Measurements from ENCODE around the gene GRIN3A. TPM values are rescaled to one million over a fixed set of nuclear protein-coding genes. Genes with fewer than 3 reads are reported as not detected.
A peak's percentile ranks its signal among the peaks of the same experiment; 100 is the strongest.

Gene GRIN3A
- total and polyA plus RNA-seq, 9 of the 15 experiments (the other 6 are each of a cell fraction or from before 2014, with no cell fraction given), result 0.01 to 0.03 TPM; not detected in 7

DNA sequence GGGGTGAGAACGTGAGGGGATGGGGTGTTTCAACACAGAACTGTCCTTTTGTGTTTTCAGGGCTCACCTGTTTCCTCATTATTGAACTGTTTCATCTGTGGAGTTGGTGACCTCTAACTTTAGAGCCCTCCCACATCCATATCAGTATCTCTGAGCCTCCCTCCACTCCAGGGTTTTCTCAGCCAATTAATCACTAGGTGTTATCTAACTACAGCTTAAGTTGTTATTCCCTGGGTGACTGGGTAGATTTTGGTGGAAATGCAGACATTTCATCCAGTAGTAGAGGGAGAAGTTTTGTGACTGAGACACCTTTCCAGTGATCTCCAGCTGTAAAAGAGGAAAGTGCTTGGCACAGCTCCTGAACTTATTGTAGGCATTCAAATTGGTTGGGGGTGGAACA lies 167.3 kb downstream of the GRIN3A start (continued):
- TF ChIP-seq, protein P1, sequence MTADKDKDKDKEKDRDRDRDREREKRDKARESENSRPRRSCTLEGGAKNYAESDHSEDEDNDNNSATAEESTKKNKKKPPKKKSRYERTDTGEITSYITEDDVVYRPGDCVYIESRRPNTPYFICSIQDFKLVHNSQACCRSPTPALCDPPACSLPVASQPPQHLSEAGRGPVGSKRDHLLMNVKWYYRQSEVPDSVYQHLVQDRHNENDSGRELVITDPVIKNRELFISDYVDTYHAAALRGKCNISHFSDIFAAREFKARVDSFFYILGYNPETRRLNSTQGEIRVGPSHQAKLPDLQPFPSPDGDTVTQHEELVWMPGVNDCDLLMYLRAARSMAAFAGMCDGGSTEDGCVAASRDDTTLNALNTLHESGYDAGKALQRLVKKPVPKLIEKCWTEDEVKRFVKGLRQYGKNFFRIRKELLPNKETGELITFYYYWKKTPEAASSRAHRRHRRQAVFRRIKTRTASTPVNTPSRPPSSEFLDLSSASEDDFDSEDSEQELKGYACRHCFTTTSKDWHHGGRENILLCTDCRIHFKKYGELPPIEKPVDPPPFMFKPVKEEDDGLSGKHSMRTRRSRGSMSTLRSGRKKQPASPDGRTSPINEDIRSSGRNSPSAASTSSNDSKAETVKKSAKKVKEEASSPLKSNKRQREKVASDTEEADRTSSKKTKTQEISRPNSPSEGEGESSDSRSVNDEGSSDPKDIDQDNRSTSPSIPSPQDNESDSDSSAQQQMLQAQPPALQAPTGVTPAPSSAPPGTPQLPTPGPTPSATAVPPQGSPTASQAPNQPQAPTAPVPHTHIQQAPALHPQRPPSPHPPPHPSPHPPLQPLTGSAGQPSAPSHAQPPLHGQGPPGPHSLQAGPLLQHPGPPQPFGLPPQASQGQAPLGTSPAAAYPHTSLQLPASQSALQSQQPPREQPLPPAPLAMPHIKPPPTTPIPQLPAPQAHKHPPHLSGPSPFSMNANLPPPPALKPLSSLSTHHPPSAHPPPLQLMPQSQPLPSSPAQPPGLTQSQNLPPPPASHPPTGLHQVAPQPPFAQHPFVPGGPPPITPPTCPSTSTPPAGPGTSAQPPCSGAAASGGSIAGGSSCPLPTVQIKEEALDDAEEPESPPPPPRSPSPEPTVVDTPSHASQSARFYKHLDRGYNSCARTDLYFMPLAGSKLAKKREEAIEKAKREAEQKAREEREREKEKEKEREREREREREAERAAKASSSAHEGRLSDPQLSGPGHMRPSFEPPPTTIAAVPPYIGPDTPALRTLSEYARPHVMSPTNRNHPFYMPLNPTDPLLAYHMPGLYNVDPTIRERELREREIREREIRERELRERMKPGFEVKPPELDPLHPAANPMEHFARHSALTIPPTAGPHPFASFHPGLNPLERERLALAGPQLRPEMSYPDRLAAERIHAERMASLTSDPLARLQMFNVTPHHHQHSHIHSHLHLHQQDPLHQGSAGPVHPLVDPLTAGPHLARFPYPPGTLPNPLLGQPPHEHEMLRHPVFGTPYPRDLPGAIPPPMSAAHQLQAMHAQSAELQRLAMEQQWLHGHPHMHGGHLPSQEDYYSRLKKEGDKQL (CRISPR knock-in tag; IDR thresholded peaks at IDR 0.05; ENCODE audit: borderline replicate concordance), result no peak
- TF ChIP-seq, protein P2, sequence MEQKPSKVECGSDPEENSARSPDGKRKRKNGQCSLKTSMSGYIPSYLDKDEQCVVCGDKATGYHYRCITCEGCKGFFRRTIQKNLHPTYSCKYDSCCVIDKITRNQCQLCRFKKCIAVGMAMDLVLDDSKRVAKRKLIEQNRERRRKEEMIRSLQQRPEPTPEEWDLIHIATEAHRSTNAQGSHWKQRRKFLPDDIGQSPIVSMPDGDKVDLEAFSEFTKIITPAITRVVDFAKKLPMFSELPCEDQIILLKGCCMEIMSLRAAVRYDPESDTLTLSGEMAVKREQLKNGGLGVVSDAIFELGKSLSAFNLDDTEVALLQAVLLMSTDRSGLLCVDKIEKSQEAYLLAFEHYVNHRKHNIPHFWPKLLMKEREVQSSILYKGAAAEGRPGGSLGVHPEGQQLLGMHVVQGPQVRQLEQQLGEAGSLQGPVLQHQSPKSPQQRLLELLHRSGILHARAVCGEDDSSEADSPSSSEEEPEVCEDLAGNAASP (IDR thresholded peaks at IDR 0.05), result no peak
- TF ChIP-seq, protein P3, sequence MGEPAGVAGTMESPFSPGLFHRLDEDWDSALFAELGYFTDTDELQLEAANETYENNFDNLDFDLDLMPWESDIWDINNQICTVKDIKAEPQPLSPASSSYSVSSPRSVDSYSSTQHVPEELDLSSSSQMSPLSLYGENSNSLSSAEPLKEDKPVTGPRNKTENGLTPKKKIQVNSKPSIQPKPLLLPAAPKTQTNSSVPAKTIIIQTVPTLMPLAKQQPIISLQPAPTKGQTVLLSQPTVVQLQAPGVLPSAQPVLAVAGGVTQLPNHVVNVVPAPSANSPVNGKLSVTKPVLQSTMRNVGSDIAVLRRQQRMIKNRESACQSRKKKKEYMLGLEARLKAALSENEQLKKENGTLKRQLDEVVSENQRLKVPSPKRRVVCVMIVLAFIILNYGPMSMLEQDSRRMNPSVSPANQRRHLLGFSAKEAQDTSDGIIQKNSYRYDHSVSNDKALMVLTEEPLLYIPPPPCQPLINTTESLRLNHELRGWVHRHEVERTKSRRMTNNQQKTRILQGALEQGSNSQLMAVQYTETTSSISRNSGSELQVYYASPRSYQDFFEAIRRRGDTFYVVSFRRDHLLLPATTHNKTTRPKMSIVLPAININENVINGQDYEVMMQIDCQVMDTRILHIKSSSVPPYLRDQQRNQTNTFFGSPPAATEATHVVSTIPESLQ (CRISPR knock-in tag; IDR thresholded peaks at IDR 0.05), result no peak
- TF ChIP-seq, protein P4, sequence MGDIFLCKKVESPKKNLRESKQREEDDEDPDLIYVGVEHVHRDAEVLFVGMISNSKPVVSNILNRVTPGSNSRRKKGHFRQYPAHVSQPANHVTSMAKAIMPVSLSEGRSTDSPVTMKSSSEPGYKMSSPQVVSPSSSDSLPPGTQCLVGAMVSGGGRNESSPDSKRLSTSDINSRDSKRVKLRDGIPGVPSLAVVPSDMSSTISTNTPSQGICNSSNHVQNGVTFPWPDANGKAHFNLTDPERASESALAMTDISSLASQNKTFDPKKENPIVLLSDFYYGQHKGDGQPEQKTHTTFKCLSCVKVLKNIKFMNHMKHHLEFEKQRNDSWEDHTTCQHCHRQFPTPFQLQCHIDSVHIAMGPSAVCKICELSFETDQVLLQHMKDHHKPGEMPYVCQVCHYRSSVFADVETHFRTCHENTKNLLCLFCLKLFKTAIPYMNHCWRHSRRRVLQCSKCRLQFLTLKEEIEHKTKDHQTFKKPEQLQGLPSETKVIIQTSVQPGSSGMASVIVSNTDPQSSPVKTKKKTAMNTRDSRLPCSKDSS (IDR thresholded peaks at IDR 0.05; ENCODE audit: low read depth, partially characterized antibody), result no peak
- TF ChIP-seq, protein P5, sequence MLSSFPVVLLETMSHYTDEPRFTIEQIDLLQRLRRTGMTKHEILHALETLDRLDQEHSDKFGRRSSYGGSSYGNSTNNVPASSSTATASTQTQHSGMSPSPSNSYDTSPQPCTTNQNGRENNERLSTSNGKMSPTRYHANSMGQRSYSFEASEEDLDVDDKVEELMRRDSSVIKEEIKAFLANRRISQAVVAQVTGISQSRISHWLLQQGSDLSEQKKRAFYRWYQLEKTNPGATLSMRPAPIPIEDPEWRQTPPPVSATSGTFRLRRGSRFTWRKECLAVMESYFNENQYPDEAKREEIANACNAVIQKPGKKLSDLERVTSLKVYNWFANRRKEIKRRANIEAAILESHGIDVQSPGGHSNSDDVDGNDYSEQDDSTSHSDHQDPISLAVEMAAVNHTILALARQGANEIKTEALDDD (IDR thresholded peaks at IDR 0.05), result peak; percentile 70
- TF ChIP-seq HCFC1 (IDR thresholded peaks at IDR 0.05; ENCODE audit: low read depth, low read length) (no peak), CBFA2T3 (IDR thresholded peaks at IDR 0.05) (peak; percentile 36), NR2C2 (CRISPR knock-in tag; IDR thresholded peaks at IDR 0.05) (no peak), NR2C2 (tag; IDR thresholded peaks at IDR 0.05) (0 out of 2 replicates have a peak, but pooled peaks have one; percentile 24), MXI1 (IDR thresholded peaks at IDR 0.05; ENCODE audit: low read depth, low read length) (no peak), ZNF253 (CRISPR knock-in tag; conservative IDR thresholded peaks at IDR 0.05) (no peak)
- TF ChIP-seq, protein P6, sequence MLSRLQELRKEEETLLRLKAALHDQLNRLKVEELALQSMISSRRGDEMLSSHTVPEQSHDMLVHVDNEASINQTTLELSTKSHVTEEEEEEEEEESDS (CRISPR knock-in tag; IDR thresholded peaks at IDR 0.05), result no peak
- TF ChIP-seq, protein P7, sequence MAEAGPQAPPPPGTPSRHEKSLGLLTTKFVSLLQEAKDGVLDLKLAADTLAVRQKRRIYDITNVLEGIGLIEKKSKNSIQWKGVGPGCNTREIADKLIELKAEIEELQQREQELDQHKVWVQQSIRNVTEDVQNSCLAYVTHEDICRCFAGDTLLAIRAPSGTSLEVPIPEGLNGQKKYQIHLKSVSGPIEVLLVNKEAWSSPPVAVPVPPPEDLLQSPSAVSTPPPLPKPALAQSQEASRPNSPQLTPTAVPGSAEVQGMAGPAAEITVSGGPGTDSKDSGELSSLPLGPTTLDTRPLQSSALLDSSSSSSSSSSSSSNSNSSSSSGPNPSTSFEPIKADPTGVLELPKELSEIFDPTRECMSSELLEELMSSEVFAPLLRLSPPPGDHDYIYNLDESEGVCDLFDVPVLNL (CRISPR knock-in tag; IDR thresholded peaks at IDR 0.05; ENCODE audit: low read depth), result no peak
